ENCODE results near the gene PPP2CA.

DNA sequence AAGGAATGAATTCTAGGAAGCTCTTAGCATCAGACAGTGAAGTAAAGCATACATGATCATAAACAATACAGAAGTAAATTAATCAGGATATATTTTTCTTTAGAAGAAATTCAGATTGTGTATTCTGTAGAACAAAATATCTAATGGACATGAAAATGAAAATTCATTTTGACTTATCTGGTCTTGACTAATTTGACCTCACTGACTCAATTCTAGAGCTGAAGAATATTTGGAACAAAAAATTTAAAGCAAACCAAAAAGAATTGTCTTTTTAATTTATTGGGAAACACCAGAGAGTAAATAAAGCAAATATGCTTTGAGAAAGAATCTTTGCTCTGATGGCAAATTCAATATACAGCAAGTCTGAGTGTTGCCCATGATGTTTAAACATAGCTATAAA lies 2.8 kb upstream of the PPP2CA start:
- TF ChIP-seq, protein P1, sequence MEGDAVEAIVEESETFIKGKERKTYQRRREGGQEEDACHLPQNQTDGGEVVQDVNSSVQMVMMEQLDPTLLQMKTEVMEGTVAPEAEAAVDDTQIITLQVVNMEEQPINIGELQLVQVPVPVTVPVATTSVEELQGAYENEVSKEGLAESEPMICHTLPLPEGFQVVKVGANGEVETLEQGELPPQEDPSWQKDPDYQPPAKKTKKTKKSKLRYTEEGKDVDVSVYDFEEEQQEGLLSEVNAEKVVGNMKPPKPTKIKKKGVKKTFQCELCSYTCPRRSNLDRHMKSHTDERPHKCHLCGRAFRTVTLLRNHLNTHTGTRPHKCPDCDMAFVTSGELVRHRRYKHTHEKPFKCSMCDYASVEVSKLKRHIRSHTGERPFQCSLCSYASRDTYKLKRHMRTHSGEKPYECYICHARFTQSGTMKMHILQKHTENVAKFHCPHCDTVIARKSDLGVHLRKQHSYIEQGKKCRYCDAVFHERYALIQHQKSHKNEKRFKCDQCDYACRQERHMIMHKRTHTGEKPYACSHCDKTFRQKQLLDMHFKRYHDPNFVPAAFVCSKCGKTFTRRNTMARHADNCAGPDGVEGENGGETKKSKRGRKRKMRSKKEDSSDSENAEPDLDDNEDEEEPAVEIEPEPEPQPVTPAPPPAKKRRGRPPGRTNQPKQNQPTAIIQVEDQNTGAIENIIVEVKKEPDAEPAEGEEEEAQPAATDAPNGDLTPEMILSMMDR (IDR thresholded peaks at IDR 0.05): no peak
- TF ChIP-seq CREM (CRISPR knock-in tag; IDR thresholded peaks at IDR 0.05): no peak
- TF ChIP-seq, protein P2, sequence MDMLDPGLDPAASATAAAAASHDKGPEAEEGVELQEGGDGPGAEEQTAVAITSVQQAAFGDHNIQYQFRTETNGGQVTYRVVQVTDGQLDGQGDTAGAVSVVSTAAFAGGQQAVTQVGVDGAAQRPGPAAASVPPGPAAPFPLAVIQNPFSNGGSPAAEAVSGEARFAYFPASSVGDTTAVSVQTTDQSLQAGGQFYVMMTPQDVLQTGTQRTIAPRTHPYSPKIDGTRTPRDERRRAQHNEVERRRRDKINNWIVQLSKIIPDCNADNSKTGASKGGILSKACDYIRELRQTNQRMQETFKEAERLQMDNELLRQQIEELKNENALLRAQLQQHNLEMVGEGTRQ (CRISPR knock-in tag; IDR thresholded peaks at IDR 0.05): no peak

Measured in WTC11 (cell line).